A549 treated with Hydrocortisone at 1 μM for 4 hours (cell line): Measurements from ENCODE around the gene SRP54. TPM values are rescaled to one million over a fixed set of nuclear protein-coding genes. Genes with fewer than 3 reads are reported as not detected.

Experiments used
- total RNA-seq: library from RNA; stranded (reverse); fragments of 200-300 nt; extraction: Qiagen RNA extraction; gene quantifications from 5 replicates; pipeline ENCODE4 v1.2.3, GENCODE V29; 2022

The SRP54 gene
- 56.4 to 72.8 TPM (median 57.8 TPM) in 5 replicates for total RNA-seq

GRCh38 chr14:34982421-34983147 is at the start of gene SRP54:
TSS of gene SRP54 (plus strand) at chr14:34982992. CDS start at chr14:34996710, 13,718 bp downstream.

DNA sequence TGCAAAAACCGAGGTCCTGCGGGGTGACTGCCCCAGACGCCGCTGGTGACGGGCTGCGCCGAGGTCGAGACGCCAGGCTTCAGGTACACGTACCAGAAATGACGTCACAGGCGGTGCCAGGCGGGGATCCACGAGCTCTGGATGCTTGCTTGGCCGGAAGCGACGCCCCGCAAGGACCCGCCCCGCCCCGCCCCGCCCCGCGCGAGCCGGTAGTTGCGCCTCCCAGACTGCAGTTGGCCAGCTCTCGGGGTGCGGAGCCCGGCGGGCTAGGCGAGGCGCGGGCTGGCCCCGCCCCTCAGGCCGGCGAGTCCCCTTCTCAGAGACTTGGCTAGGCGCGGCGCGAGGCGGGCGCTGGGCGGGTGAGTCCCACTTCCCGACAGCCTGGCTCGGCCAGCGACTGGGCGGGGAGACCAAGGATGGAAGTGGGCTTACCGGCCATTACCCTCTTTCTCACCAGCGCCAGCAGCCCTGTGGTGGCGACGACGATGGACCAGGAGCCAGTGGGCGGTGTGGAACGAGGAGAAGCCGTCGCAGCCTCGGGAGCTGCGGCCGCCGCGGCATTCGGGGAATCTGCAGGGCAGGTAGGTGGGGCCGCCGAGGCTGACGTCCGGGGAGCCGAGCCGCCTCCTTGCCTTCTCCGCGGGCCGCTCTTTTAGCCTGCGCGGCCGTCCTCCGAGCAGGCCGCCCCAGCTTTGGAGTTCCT is 63.4 kb downstream of the SRP54 start, which contains the start of gene FAM177A1:
Gene FAM177A1, plus strand, starts transcription at position 225 of the 703 bp plus-strand sequence. Its CDS starts 192 bp downstream, at position 417.

Other genes with a start within 250 kb of the SRP54 start
- gene BAZ1A, start 107.6 kb upstream of the SRP54 start, total RNA-seq = 21.4 to 36.4 TPM (median 23.6 TPM) in 5 replicates
- 106 to 115 TPM (median 114 TPM) in 5 replicates for gene FAM177A1, start 63.3 kb downstream of the SRP54 start, total RNA-seq
- gene PPP2R3C, start 139.0 kb downstream of the SRP54 start, total RNA-seq = 27.0 to 30.1 TPM (median 29.0 TPM) in 5 replicates
- 33.6 to 42.9 TPM (median 35.5 TPM) in 5 replicates for gene PRORP, start 139.6 kb downstream of the SRP54 start, total RNA-seq